Esophagus squamous epithelium (tissue), 5 donors: ENCODE results near the gene EHD3. TPM values are rescaled to one million over a fixed set of nuclear protein-coding genes. Genes with fewer than 3 reads are reported as not detected.

Source experiments
- DNase-seq: peaks from one replicate; lab custom pipeline; 2025; lab: John Stamatoyannopoulos, UW
- H3K27ac ChIP-seq, 4 donors: fragments of 200-600 bp; sonication (generic); one replicate each; pipeline ENCODE4 v1.5.1; 2016 to 2019; ENCODE audit warnings: mild to moderate bottlenecking in 1 of 4
- H3K27me3 ChIP-seq, 4 donors: fragments of 200-600 bp; sonication (generic); 1 replicate in 3 of 4; 2 replicates in 1 of 4; pipeline versions ENCODE4 v1.5.1 to v1.6.0; 2017 to 2021; ENCODE audit warnings: antibody characterized with exemption in 1 of 4
- H3K36me3 ChIP-seq, 3 donors: fragments of 200-600 bp; sonication (generic); one replicate each; pipeline ENCODE4 v1.5.1; 2016 to 2019
- H3K4me1 ChIP-seq, 3 donors: fragments of 200-600 bp; sonication (generic); one replicate each; pipeline ENCODE4 v1.5.1; 2017 to 2019
- H3K4me3 ChIP-seq, 4 donors: fragments of 200-600 bp; sonication (generic); 1 replicate in 3 of 4; 2 replicates in 1 of 4; pipeline ENCODE4 v1.5.1; 2016 to 2019; ENCODE audit warnings: mild to moderate bottlenecking in 2 of 4, moderate library complexity in 1 of 4
- H3K9me3 ChIP-seq, 3 donors: fragments of 200-600 bp; sonication (generic); one replicate each; pipeline ENCODE4 v1.5.1; 2016 to 2019
- CTCF ChIP-seq, 6 experiments: fragments of 450-650 bp in 4 of 6; fragments of 200-600 bp in 2 of 6; sonication (generic) in 2 of 6; IDR thresholded peaks; one replicate each; pipeline ENCODE4 v1.5.1; 2016 to 2019; ENCODE audit warnings: antibody characterized with exemption in 6 of 6, mild to moderate bottlenecking in 4 of 6, moderate library complexity in 4 of 6
- POLR2A ChIP-seq, 4 donors: fragments of 450-650 bp; IDR thresholded peaks; one replicate each; pipeline ENCODE4 v1.6.1; 2017; ENCODE audit warnings: antibody characterized with exemption in 4 of 4, mild to moderate bottlenecking in 4 of 4, moderate library complexity in 3 of 4
- WGBS, 2 donors: methylation state at CpG; one replicate each; pipeline ENCODE4 v1.1.5; 2018; 5-methylcytosine and 5-hydroxymethylcytosine counted together
- intact Hi-C: fragments of 100-400 bp; cut with DNase I; formaldehyde crosslinking; loops from one replicate; pipeline ENCODE4 v1.15.0; 2022
- total RNA-seq, 4 donors: library from RNA; depleted of rRNA; stranded (reverse); fragments of >200 nt; gene quantifications; one replicate each; pipeline ENCODE4 v1.1.0, GENCODE V29; 2016
- donor health status: DM: yes; HTN: yes; CAD: no.

EHD3 gene
- 10 to 100 TPM; 22.6 to 54.5 (median 38.1) TPM for total RNA-seq

GRCh38 chr2:31233741-31234682 is at the start of gene EHD3:
Gene EHD3, plus strand, starts transcription at chr2:31234152. Its CDS starts 470 bp downstream, at chr2:31234622.
- peak; percentile 50 for DNase-seq
- 3% methylated on average over 19 of the region's 74 CpGs; no CpG with 5 or more reads in 1 of the 2 donors for WGBS, 2 donors
- H3K27me3 ChIP-seq = no peaks in the 10 kb centered on the region
- H3K36me3 ChIP-seq = peaks cover 0 to 8% (median 0%) of the 10 kb centered on the region in 3 donors
- H3K9me3 ChIP-seq = no peaks in the 10 kb centered on the region
- intact Hi-C loops = loop anchor here (5.0 kb wide), 1 partner anchor 93 kb away; no protein-coding TSS in a partner anchor
- H3K4me3 ChIP-seq = peak within 1 kb of the TSS; percentile 55 to 75 (median 62)
- peak within 1 kb of the TSS; percentile 66 to 85 (median 83) for H3K27ac ChIP-seq
- peak in 5 of 6 experiments; percentile 34 to 60 (median 47) for TF ChIP-seq CTCF (IDR thresholded peaks at IDR 0.05)
- peak in 2 of 4 donors; percentile 15 to 55 for TF ChIP-seq POLR2A (IDR thresholded peaks at IDR 0.05)
- H3K4me1 ChIP-seq = peaks cover 5 to 65% (median 40%) of the 10 kb centered on the region in 3 donors

- Histone ChIP-seq H3K27me3 (peaks cover 0 to 12% (median 0%) of the 10 kb centered on the region in 4 donors), H3K9me3 (no peaks in the 10 kb centered on the region), H3K36me3 (peaks cover 0 to 61% (median 0%) of the 10 kb centered on the region in 3 donors), H3K27ac (no peak overlapping the region), H3K4me3 (no peak overlapping the region), H3K4me1 (no peaks in the 10 kb centered on the region)
- DNase-seq = no peak
- TF ChIP-seq CTCF (IDR thresholded peaks at IDR 0.05) = no peak
- WGBS, 2 donors = 93 to 95% methylated on average over 4 of the region's 4 CpGs
- intact Hi-C loops = no loop called here
Observed at GRCh38 chr2:31187166-31187565, 46.8 kb upstream of the EHD3 start.

GRCh38 chr2:31188131-31188530 is 45.8 kb upstream of the EHD3 start:
- no peak for DNase-seq
- TF ChIP-seq CTCF (IDR thresholded peaks at IDR 0.05) = no peak

GRCh38 chr2:31189141-31189540 is 44.8 kb upstream of the EHD3 start:
- WGBS, 2 donors = 83 to 84% methylated on average over 1 to 4 of the region's 4 CpGs
- no peak for DNase-seq
- no peaks in the 10 kb centered on the region for H3K9me3 ChIP-seq

More at GRCh38 chr2:31188131-31188530, 45.8 kb upstream of the EHD3 start:
- H3K4me1 ChIP-seq = no peaks in the 10 kb centered on the region
- H3K4me3 ChIP-seq = no peak overlapping the region
- WGBS, 2 donors = 58 to 80% methylated on average over 5 of the region's 5 CpGs
- intact Hi-C loops = no loop called here
- H3K27me3 ChIP-seq = peaks cover 0 to 16% (median 0%) of the 10 kb centered on the region in 4 donors
- H3K36me3 ChIP-seq = peaks cover 0 to 71% (median 0%) of the 10 kb centered on the region in 3 donors
- H3K9me3 ChIP-seq = no peaks in the 10 kb centered on the region
- no peak overlapping the region for H3K27ac ChIP-seq

More at GRCh38 chr2:31189141-31189540, 44.8 kb upstream of the EHD3 start:
- Histone ChIP-seq H3K27me3 (peaks cover 0 to 19% (median 0%) of the 10 kb centered on the region in 4 donors), H3K4me1 (no peaks in the 10 kb centered on the region), H3K4me3 (no peak overlapping the region), H3K36me3 (peaks cover 0 to 75% (median 0%) of the 10 kb centered on the region in 3 donors), H3K27ac (no peak overlapping the region)
- intact Hi-C loops = no loop called here
- no peak for TF ChIP-seq CTCF (IDR thresholded peaks at IDR 0.05)
- TF ChIP-seq POLR2A (IDR thresholded peaks at IDR 0.05) = no peak
